B cell (primary cell): ENCODE results near the gene OR5T1. TPM values are rescaled to one million over a fixed set of nuclear protein-coding genes. Genes with fewer than 3 reads are reported as not detected.

ENCODE experiments used
- ATAC-seq: fragments of 200-7000 bp; cut with Tn5 transposase; one replicate; pipeline ENCODE4 v1.10.0; 2021; ENCODE audit warnings: low read depth, mild to moderate bottlenecking, moderate number of reproducible peaks, moderate library complexity
- CTCF ChIA-PET: fragments of 350-600 bp; sonication (Branson Sonifier 250); formaldehyde crosslinking; loops from one replicate; lab custom pipeline; 2021; ENCODE audit warnings: antibody characterized with exemption, inconsistent platforms; lab: Charles Lee
- POLR2A ChIA-PET: fragments of 350-600 bp; sonication (Branson Sonifier 250); formaldehyde crosslinking; loops from one replicate; lab custom pipeline; 2021; ENCODE audit warnings: antibody characterized with exemption; lab: Charles Lee
- DNase-seq: peaks from one replicate; pipeline ENCODE4 v3.0.0; 2013
- H2AFZ ChIP-seq: 2 replicates; pipeline ENCODE4 v1.6.1; 2012; ENCODE audit warnings: mild to moderate bottlenecking, low read depth, low read length; ENCODE audit not compliant: insufficient read depth, poor library complexity, severe bottlenecking
- H3K27ac ChIP-seq, 2 donors: 1 replicate in 1 of 2; 2 replicates in 1 of 2; pipeline ENCODE4 v1.5.1; 2012 to 2013; ENCODE audit warnings: low read length in 2 of 2, mild to moderate bottlenecking in 2 of 2, moderate library complexity in 1 of 2
- H3K27me3 ChIP-seq, 4 experiments: fragments of 200-600 bp in 1 of 4; sonication (generic) in 1 of 4; replicated peaks in 1 of 4; 1 replicate in 2 of 4; 2 replicates in 2 of 4; pipeline versions ENCODE4 v1.6.1 to v1.7.0; 2013 to 2016; ENCODE audit warnings: low read length in 3 of 4, mild to moderate bottlenecking in 2 of 4, mixed read lengths in 1 of 4, moderate library complexity in 1 of 4; ENCODE audit not compliant: insufficient read depth in 4 of 4, control insufficient read depth in 3 of 4; ENCODE audit errors: control extremely low read depth in 1 of 4
- H3K36me3 ChIP-seq, 2 experiments: replicated peaks in 1 of 2; 1 replicate in 1 of 2; 2 replicates in 1 of 2; pipeline versions ENCODE4 v1.6.1 to v1.7.1; 2013; ENCODE audit warnings: low read length in 1 of 2; ENCODE audit not compliant: insufficient read depth in 2 of 2, control insufficient read depth in 1 of 2; ENCODE audit errors: control extremely low read depth in 1 of 2, extremely low read depth in 1 of 2
- H3K4me1 ChIP-seq, 2 donors: fragments of 200-600 bp in 1 of 2; sonication (generic) in 1 of 2; 1 replicate in 1 of 2; 2 replicates in 1 of 2; pipeline versions ENCODE4 v1.5.1 to v1.6.1; 2013 to 2017; ENCODE audit warnings: low read length in 2 of 2; ENCODE audit not compliant: control insufficient read depth in 2 of 2, insufficient read depth in 2 of 2
- H3K4me2 ChIP-seq: replicated peaks from 2 replicates; pipeline ENCODE3; 2012; ENCODE audit warnings: mild to moderate bottlenecking, low read depth, low read length; ENCODE audit not compliant: poor library complexity, severe bottlenecking
- H3K4me3 ChIP-seq, 5 experiments: fragments of 200-600 bp in 1 of 5; sonication (generic) in 1 of 5; 1 replicate in 3 of 5; 2 replicates in 2 of 5; pipeline versions ENCODE4 v1.5.1 to v1.7.0; 2011 to 2016; ENCODE audit warnings: low read length in 4 of 5, mild to moderate bottlenecking in 4 of 5, low read depth in 2 of 5, control low read depth in 1 of 5, moderate library complexity in 1 of 5; ENCODE audit not compliant: insufficient read depth in 1 of 5; ENCODE audit errors: control extremely low read depth in 1 of 5, extremely low read depth in 1 of 5
- H3K79me2 ChIP-seq: fragments of 200-600 bp; sonication (generic); one replicate; pipeline ENCODE4 v1.6.0; 2016; ENCODE audit warnings: low read length; ENCODE audit not compliant: control insufficient read depth, insufficient read depth
- H3K9ac ChIP-seq: fragments of 200-600 bp; sonication (generic); 2 replicates; pipeline ENCODE4 v1.6.1; 2017; ENCODE audit warnings: mild to moderate bottlenecking, low read length, moderate library complexity
- H3K9me3 ChIP-seq, 3 donors: one replicate each; pipeline versions ENCODE4 v1.6.1 to v1.7.1; 2013; ENCODE audit warnings: low read length in 2 of 3; ENCODE audit not compliant: control insufficient read depth in 2 of 3, insufficient read depth in 1 of 3; ENCODE audit errors: control extremely low read depth in 1 of 3
- H4K20me1 ChIP-seq: 2 replicates; pipeline ENCODE4 v1.6.0; 2012; ENCODE audit warnings: mild to moderate bottlenecking, low read length; ENCODE audit not compliant: insufficient read depth, control insufficient read depth, poor library complexity, severe bottlenecking
- H3K27ac Mint-ChIP-seq: one replicate; pipeline ENCODE4 v1.8.0; 2021; ENCODE audit warnings: mixed read lengths
- H3K27me3 Mint-ChIP-seq: one replicate; pipeline ENCODE4 v1.8.0; 2021; ENCODE audit warnings: mixed read lengths
- H3K4me1 Mint-ChIP-seq: one replicate; pipeline ENCODE4 v1.8.0; 2021; ENCODE audit warnings: mixed read lengths
- H3K4me3 Mint-ChIP-seq: one replicate; pipeline ENCODE4 v1.8.0; 2021; ENCODE audit warnings: mixed read lengths
- H3K9me3 Mint-ChIP-seq: one replicate; pipeline ENCODE4 v1.8.0; 2022; ENCODE audit warnings: mixed read lengths; ENCODE audit not compliant: insufficient read depth
- CTCF ChIP-seq: fragments of 200-600 bp; IDR thresholded peaks from one replicate; pipeline ENCODE4 v1.8.0; 2022; ENCODE audit warnings: antibody characterized with exemption, mild to moderate bottlenecking
- EZH2 ChIP-seq: IDR thresholded peaks from 2 replicates; pipeline ENCODE4 v1.6.1; 2012; ENCODE audit warnings: borderline replicate concordance, low read depth, mild to moderate bottlenecking, moderate library complexity, low read length; ENCODE audit not compliant: insufficient read depth, poor library complexity, severe bottlenecking
- WGBS: methylation state at CpG from one replicate; pipeline ENCODE4 v1.1.5; 2013; ENCODE audit warnings: missing lambda C conversion rate; ENCODE audit not compliant: insufficient coverage; 5-methylcytosine and 5-hydroxymethylcytosine counted together
- intact Hi-C: fragments of 100-400 bp; cut with micrococcal nuclease; formaldehyde crosslinking; loops from one replicate; pipeline ENCODE4 v1.10.0; 2022
- polyA plus RNA-seq: library from polyadenylated mRNA; depleted of rRNA; stranded (reverse); fragments of >200 nt; gene quantifications from 2 replicates; pipeline ENCODE4 v1.2.3, GENCODE V29; 2012
- total RNA-seq, 2 donors: library from RNA; stranded (reverse); fragments of 120-200 nt in 1 of 2; gene quantifications; 1 replicate in 1 of 2; 2 replicates in 1 of 2; pipeline versions ENCODE4 v1.2.3 to v1.2.4, GENCODE V29; 2013 to 2022

OR5T1 gene
- total and polyA plus RNA-seq, 2 donors (not counting 1 experiment from before 2014, with no cell fraction given) = not detected

GRCh38 chr11:56307836-56308235 is 33.9 kb downstream of the OR5T1 start:
- Histone ChIP-seq H3K4me1 (no peaks in the 10 kb centered on the region), H3K36me3 (no peaks in the 10 kb centered on the region), H3K27me3 (no peaks in the 10 kb centered on the region), H2AFZ (no peak overlapping the region), H4K20me1 (no peaks in the 10 kb centered on the region), H3K4me2 (no peak overlapping the region), H3K4me3 (no peak overlapping the region), H3K9me3 (peaks cover 0 to 7% (median 0%) of the 10 kb centered on the region in 3 donors), H3K9ac (no peak overlapping the region), H3K27ac (no peak overlapping the region), H3K79me2 (no peaks in the 10 kb centered on the region)
- WGBS = 89% methylated on average over 3 of the region's 3 CpGs
- peaks cover 9% of the 10 kb centered on the region for H3K9me3 Mint-ChIP-seq
- intact Hi-C loops = no loop called here
- ChIA-PET CTCF (no interaction called here), POLR2A (no interaction called here)
- no peaks in the 10 kb centered on the region for H3K27me3 Mint-ChIP-seq
- no peaks in the 10 kb centered on the region for H3K4me1 Mint-ChIP-seq
- DNase-seq = no peak
- no peak overlapping the region for H3K4me3 Mint-ChIP-seq
- ATAC-seq = no peak
- no peak for TF ChIP-seq CTCF
- TF ChIP-seq EZH2 = no peak
- H3K27ac Mint-ChIP-seq = no peak overlapping the region

- TF ChIP-seq EZH2 = no peak
- TF ChIP-seq CTCF = no peak
- Histone ChIP-seq H4K20me1 (no peaks in the 10 kb centered on the region), H3K27ac (no peak within 1 kb of the TSS), H3K27me3 (no peaks in the 10 kb centered on the region), H3K4me2 (no peak within 1 kb of the TSS), H2AFZ (no peak within 1 kb of the TSS), H3K79me2 (no peaks in the 10 kb centered on the region), H3K4me3 (no peak within 1 kb of the TSS), H3K4me1 (no peaks in the 10 kb centered on the region), H3K36me3 (no peaks in the 10 kb centered on the region), H3K9ac (no peak within 1 kb of the TSS), H3K9me3 (no peaks in the 10 kb centered on the region)
- peaks cover 6% of the 10 kb centered on the region for H3K9me3 Mint-ChIP-seq
- no peak for DNase-seq
- no peaks in the 10 kb centered on the region for H3K27me3 Mint-ChIP-seq
- POLR2A ChIA-PET = no interaction called here
- intact Hi-C loops = loop anchor here (10.0 kb wide), 1 partner anchor 60 kb away; the partner anchor contains the start of gene OR8U1
- no peak within 1 kb of the TSS for H3K4me3 Mint-ChIP-seq
- no peak for ATAC-seq
- H3K27ac Mint-ChIP-seq = no peak within 1 kb of the TSS
- CTCF ChIA-PET = no interaction called here
- H3K4me1 Mint-ChIP-seq = no peaks in the 10 kb centered on the region
These were observed 40.9 kb downstream of the OR5T1 start, which contains the start of gene OR8K3 for GRCh38 chr11:56314844-56315243. Gene OR8K3 (plus strand): TSS chr11:56315144. CDS start chr11:56318307, 3,163 bp downstream.

Other genes starting within 250 kb of the OR5T1 start
- gene OR5AS1, start 246.5 kb upstream of the OR5T1 start, total RNA-seq = not detected in 2 replicates
- not detected in 2 replicates for gene OR5AS1, start 246.5 kb upstream of the OR5T1 start, polyA plus RNA-seq
- not detected in 2 replicates for gene OR8I2, start 180.8 kb upstream of the OR5T1 start, total RNA-seq
- not detected in 2 replicates for gene OR8I2, start 180.8 kb upstream of the OR5T1 start, polyA plus RNA-seq
- gene OR8H2, start 170.5 kb upstream of the OR5T1 start, total RNA-seq = not detected in 2 replicates
- not detected in 2 replicates for gene OR8H2, start 170.5 kb upstream of the OR5T1 start, polyA plus RNA-seq
- gene OR8H3, start 151.8 kb upstream of the OR5T1 start, total RNA-seq = not detected in 2 replicates
- gene OR8H3, start 151.8 kb upstream of the OR5T1 start, polyA plus RNA-seq = not detected in 2 replicates
- gene OR8J3, start 134.0 kb upstream of the OR5T1 start, total RNA-seq = not detected in 2 replicates
- gene OR8J3, start 134.0 kb upstream of the OR5T1 start, polyA plus RNA-seq = not detected in 2 replicates
- not detected in 2 replicates for gene OR8K5, start 113.8 kb upstream of the OR5T1 start, total RNA-seq
- gene OR8K5, start 113.8 kb upstream of the OR5T1 start, polyA plus RNA-seq = not detected in 2 replicates
- not detected in 2 replicates for gene OR5J2, start 97.5 kb upstream of the OR5T1 start, total RNA-seq
- not detected in 2 replicates for gene OR5J2, start 97.5 kb upstream of the OR5T1 start, polyA plus RNA-seq
- gene OR5T2, start 39.9 kb upstream of the OR5T1 start, total RNA-seq = not detected in 2 replicates
- not detected in 2 replicates for gene OR5T2, start 39.9 kb upstream of the OR5T1 start, polyA plus RNA-seq
- not detected in 2 replicates for gene OR5T3, start 21.9 kb upstream of the OR5T1 start, total RNA-seq
- not detected in 2 replicates for gene OR5T3, start 21.9 kb upstream of the OR5T1 start, polyA plus RNA-seq
- gene OR8H1, start 18.1 kb downstream of the OR5T1 start, total RNA-seq = not detected in 2 replicates
- gene OR8H1, start 18.1 kb downstream of the OR5T1 start, polyA plus RNA-seq = not detected in 2 replicates
- not detected in 2 replicates for gene OR8K3, start 41.0 kb downstream of the OR5T1 start, total RNA-seq
- gene OR8K3, start 41.0 kb downstream of the OR5T1 start, polyA plus RNA-seq = not detected in 2 replicates
- not detected in 2 replicates for gene OR8K1, start 71.9 kb downstream of the OR5T1 start, total RNA-seq
- not detected in 2 replicates for gene OR8K1, start 71.9 kb downstream of the OR5T1 start, polyA plus RNA-seq
- gene OR8J1, start 80.1 kb downstream of the OR5T1 start, total RNA-seq = not detected in 2 replicates
- gene OR8J1, start 80.1 kb downstream of the OR5T1 start, polyA plus RNA-seq = not detected in 2 replicates
- gene OR8U1, start 101.5 kb downstream of the OR5T1 start, total RNA-seq = not detected in 2 replicates
- gene OR8U1, start 101.5 kb downstream of the OR5T1 start, polyA plus RNA-seq = not detected in 2 replicates
- gene OR5AL1, start 138.5 kb downstream of the OR5T1 start, total RNA-seq = not detected in 2 replicates
- not detected in 2 replicates for gene OR5AL1, start 138.5 kb downstream of the OR5T1 start, polyA plus RNA-seq
- not detected in 2 replicates for gene OR5M3, start 199.2 kb downstream of the OR5T1 start, total RNA-seq
- gene OR5M3, start 199.2 kb downstream of the OR5T1 start, polyA plus RNA-seq = not detected in 2 replicates
- gene OR5M8, start 217.2 kb downstream of the OR5T1 start, total RNA-seq = not detected in 2 replicates
- gene OR5M8, start 217.2 kb downstream of the OR5T1 start, polyA plus RNA-seq = not detected in 2 replicates